WTC11 (cell line): ENCODE measurements around the gene COL17A1.

Source experiments
- JUN ChIP-seq: sonication (generic); formaldehyde crosslinking; IDR thresholded peaks from 2 replicates; pipeline ENCODE4 v1.8.0; 2023; ENCODE audit warnings: mild to moderate bottlenecking, missing genetic modification reagents
- TF ChIP-seq, protein P1 (sequence below): sonication (generic); formaldehyde crosslinking; IDR thresholded peaks from 2 replicates; pipeline ENCODE4 v1.8.0; 2022; ENCODE audit warnings: mild to moderate bottlenecking, missing genetic modification reagents

DNA sequence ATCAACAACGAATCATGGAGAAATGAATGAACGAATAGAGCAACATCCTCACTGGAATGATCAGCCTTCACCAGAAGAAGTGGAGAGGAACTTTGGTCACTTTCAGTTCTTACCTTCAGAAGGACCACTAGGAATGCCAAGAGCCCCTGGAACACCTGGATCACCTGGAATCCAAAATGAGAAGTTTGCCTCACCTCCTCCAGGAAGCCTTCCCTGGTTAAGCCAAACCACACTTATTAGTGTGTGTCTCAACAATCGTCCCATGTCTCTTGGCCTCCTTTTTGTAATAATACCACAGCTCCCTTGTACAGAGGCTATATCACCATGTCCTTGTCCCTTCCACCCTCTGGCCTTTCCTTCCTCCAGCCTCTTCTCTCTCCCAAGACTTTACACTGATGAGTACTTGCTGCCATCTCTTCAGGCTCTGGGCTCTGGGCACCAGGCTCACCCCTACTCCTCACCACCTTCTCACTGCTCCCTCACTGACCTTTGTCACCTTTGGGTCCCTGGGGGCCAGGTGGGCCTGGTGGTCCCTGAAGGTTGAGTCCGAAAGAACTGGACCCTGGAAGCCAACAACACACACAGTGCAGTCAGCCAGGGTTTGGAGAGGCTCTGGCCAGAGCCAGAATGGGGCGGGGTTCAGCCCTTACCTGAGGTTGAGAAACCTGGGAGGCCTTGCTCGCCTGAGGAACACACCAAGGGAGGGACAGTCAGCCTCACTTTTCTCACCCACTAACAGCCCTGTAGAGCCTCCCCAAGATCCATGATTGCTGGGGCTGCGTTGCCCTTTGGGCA is 46.5 kb downstream of the COL17A1 start:
- TF ChIP-seq, protein P1, sequence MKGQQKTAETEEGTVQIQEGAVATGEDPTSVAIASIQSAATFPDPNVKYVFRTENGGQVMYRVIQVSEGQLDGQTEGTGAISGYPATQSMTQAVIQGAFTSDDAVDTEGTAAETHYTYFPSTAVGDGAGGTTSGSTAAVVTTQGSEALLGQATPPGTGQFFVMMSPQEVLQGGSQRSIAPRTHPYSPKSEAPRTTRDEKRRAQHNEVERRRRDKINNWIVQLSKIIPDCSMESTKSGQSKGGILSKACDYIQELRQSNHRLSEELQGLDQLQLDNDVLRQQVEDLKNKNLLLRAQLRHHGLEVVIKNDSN (CRISPR knock-in tag) = no peak
- TF ChIP-seq JUN (CRISPR knock-in tag) = no peak
